GM12878 (cell line): ENCODE results near the gene BARD1. TPM values are rescaled to one million over a fixed set of nuclear protein-coding genes. Genes with fewer than 3 reads are reported as not detected.

Experiments
- BMI1 ChIP-seq: fragments of 450-650 bp; IDR thresholded peaks from 2 replicates; pipeline ENCODE4 v1.6.1; 2016; ENCODE audit warnings: mild to moderate bottlenecking, moderate library complexity, borderline replicate concordance
- BRCA1 ChIP-seq: IDR thresholded peaks from 2 replicates; pipeline ENCODE4 v1.6.1; 2011; ENCODE audit warnings: low read depth, low read length, improper control_type of control experiment
- CEBPB ChIP-seq, 2 experiments: fragments of 150-350 bp in 1 of 2; IDR thresholded peaks; 2 replicates each; pipeline ENCODE4 v1.6.1; 2012 to 2014; ENCODE audit warnings: low read depth in 2 of 2, low read length in 2 of 2, borderline replicate concordance in 1 of 2, inconsistent platforms in 1 of 2
- CHD2 ChIP-seq: IDR thresholded peaks from 2 replicates; pipeline ENCODE4 v1.6.1; 2011; ENCODE audit warnings: low read depth, low read length, improper control_type of control experiment, borderline replicate concordance
- EGR1 ChIP-seq, 2 experiments: IDR thresholded peaks; 1 replicate in 1 of 2; 2 replicates in 1 of 2; pipeline ENCODE4 v1.6.1; 2011 to 2012; ENCODE audit warnings: low read depth in 2 of 2, low read length in 2 of 2, borderline replicate concordance in 1 of 2, mild to moderate bottlenecking in 1 of 2, moderate library complexity in 1 of 2
- ESRRA ChIP-seq: IDR thresholded peaks from 2 replicates; pipeline ENCODE4 v1.6.1; 2012; ENCODE audit warnings: mild to moderate bottlenecking, low read length, improper control_type of control experiment
- HCFC1 ChIP-seq: fragments of 150-350 bp; IDR thresholded peaks from 2 replicates; pipeline ENCODE4 v1.6.1; 2014; ENCODE audit warnings: low read length
- NR2C2 ChIP-seq: IDR thresholded peaks from 2 replicates; pipeline ENCODE4 v1.6.1; 2011; ENCODE audit warnings: borderline replicate concordance, low read depth; ENCODE audit not compliant: control insufficient read depth, insufficient read length
- NR2F1 ChIP-seq: fragments of 450-650 bp; conservative IDR thresholded peaks from 2 replicates; pipeline ENCODE4 v1.6.1; 2017; ENCODE audit warnings: mild to moderate bottlenecking
- PAX5 ChIP-seq: IDR thresholded peaks from 2 replicates; pipeline ENCODE4 v1.6.1; 2011; ENCODE audit warnings: low read depth, low read length, borderline replicate concordance
- POLR2A ChIP-seq: IDR thresholded peaks from 2 replicates; pipeline ENCODE4 v1.6.1; 2011; ENCODE audit warnings: low read depth, mild to moderate bottlenecking, low read length
- POU2F2 ChIP-seq: IDR thresholded peaks from 3 replicates; pipeline ENCODE4 v1.6.1; 2011; ENCODE audit warnings: low read depth, mild to moderate bottlenecking, low read length, borderline replicate concordance
- RAD51 ChIP-seq: fragments of 450-650 bp; IDR thresholded peaks from 2 replicates; pipeline ENCODE4 v1.6.1; 2016; ENCODE audit warnings: moderate library complexity, mild to moderate bottlenecking, inconsistent platforms
- RB1 ChIP-seq: fragments of 450-650 bp; formaldehyde crosslinking; IDR thresholded peaks from 2 replicates; pipeline ENCODE4 v1.6.1; 2017; ENCODE audit warnings: mild to moderate bottlenecking, borderline replicate concordance
- SIX5 ChIP-seq: IDR thresholded peaks from 2 replicates; pipeline ENCODE4 v1.6.1; 2011; ENCODE audit warnings: mild to moderate bottlenecking, low read depth, low read length, moderate library complexity; ENCODE audit not compliant: severe bottlenecking
- TARDBP ChIP-seq: IDR thresholded peaks from 2 replicates; pipeline ENCODE4 v1.6.1; 2016; ENCODE audit warnings: borderline replicate concordance
- TCF12 ChIP-seq: IDR thresholded peaks from 2 replicates; pipeline ENCODE4 v1.6.1; 2011; ENCODE audit warnings: low read depth, mild to moderate bottlenecking, low read length
- polyA plus RNA-seq, 11 experiments: library from polyadenylated mRNA; depleted of rRNA in 4 of 11; unstranded in 6 of 11; stranded (reverse) in 5 of 11; fragments of >200 nt; fragmentation: Nextera tagmentation in 4 of 11; fragmentation: Illumina TruSeq in 1 of 11; extraction: Ambion mirVana in 4 of 11; extraction: Trizol in 1 of 11; gene quantifications; 1 replicate in 1 of 11; 2 replicates in 10 of 11; pipeline versions ENCODE4 v1.2.1 to v1.2.3, GENCODE V29; 2011 to 2016; ENCODE audit warnings: inconsistent platforms in 2 of 11, missing spikeins in 2 of 11, low read depth in 1 of 11
- total RNA-seq, 4 experiments: library from RNA; depleted of rRNA in 3 of 4; stranded (reverse); fragments of >200 nt in 3 of 4; fragmentation: Illumina TruSeq in 1 of 4; extraction: Trizol in 1 of 4; gene quantifications; 2 replicates each; pipeline versions ENCODE4 v1.2.1 to v1.2.3, GENCODE V29; 2013 to 2021
- TF ChIP-seq, protein P1 (sequence below): IDR thresholded peaks from 2 replicates; pipeline ENCODE4 v1.6.1; 2011; ENCODE audit warnings: borderline replicate concordance, low read depth, mild to moderate bottlenecking, moderate library complexity, low read length; ENCODE audit not compliant: insufficient read depth, poor library complexity, severe bottlenecking
- TF ChIP-seq, protein P2 (sequence below): IDR thresholded peaks from 2 replicates; pipeline ENCODE4 v1.6.1; 2012; ENCODE audit warnings: low read length, inconsistent platforms
- TF ChIP-seq, protein P3 (sequence below): fragments of 450-650 bp; IDR thresholded peaks from 2 replicates; pipeline ENCODE4 v1.6.1; 2017; ENCODE audit warnings: mild to moderate bottlenecking, low read depth, inconsistent platforms; ENCODE audit not compliant: poor library complexity, severe bottlenecking
- TF ChIP-seq, protein P4 (sequence below): fragments of 450-650 bp; IDR thresholded peaks from 2 replicates; pipeline ENCODE4 v1.6.1; 2018; ENCODE audit warnings: mild to moderate bottlenecking, low read depth, moderate library complexity; ENCODE audit not compliant: partially characterized antibody

Gene BARD1
- total and polyA plus RNA-seq, 10 of the 15 experiments (the other 5 are each of a cell fraction or from before 2014, with no cell fraction given): 15.3 to 45.7 (median 31.6) TPM

DNA sequence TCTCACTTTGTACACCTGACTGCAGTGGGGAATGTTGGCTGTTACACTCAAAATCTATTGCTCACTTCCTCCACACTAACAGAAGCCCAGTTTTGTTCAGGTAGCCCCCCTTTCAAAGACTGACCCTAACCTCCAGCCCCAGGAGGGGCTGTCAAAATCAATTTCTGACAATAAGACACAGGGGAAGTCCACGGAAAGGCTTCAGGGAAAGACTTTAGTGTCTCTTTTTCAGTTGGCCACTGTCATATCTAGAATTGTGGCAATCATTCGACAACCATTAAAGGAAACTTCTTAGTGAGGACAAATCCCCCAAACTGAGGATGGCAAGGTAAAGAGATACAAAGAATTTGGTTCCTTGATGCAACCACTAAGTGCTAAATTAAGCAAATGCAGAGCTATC is 59.0 kb downstream of the BARD1 start (continued):
- TF ChIP-seq PAX5 (no peak), TCF12 (no peak), RB1 (no peak), RAD51 (no peak), SIX5 (no peak), CHD2 (no peak), HCFC1 (no peak), EGR1 (IDR thresholded peaks at IDR 0.05; ENCODE audit: borderline replicate concordance in 1 of 2, low read depth in 2 of 2, low read length in 2 of 2) (no peak), NR2F1 (no peak), BMI1 (no peak), NR2C2 (no peak), BRCA1 (no peak), TARDBP (no peak), POU2F2 (no peak), ESRRA (no peak), CEBPB (IDR thresholded peaks at IDR 0.05; ENCODE audit: borderline replicate concordance in 1 of 2, low read depth in 2 of 2, low read length in 2 of 2) (0 out of 4 replicates have a peak, but pooled peaks of 1 of the 2 experiments have one; percentile 30), POLR2A (no peak)
- TF ChIP-seq, protein P1, sequence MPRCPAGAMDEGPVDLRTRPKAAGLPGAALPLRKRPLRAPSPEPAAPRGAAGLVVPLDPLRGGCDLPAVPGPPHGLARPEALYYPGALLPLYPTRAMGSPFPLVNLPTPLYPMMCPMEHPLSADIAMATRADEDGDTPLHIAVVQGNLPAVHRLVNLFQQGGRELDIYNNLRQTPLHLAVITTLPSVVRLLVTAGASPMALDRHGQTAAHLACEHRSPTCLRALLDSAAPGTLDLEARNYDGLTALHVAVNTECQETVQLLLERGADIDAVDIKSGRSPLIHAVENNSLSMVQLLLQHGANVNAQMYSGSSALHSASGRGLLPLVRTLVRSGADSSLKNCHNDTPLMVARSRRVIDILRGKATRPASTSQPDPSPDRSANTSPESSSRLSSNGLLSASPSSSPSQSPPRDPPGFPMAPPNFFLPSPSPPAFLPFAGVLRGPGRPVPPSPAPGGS: no peak
- TF ChIP-seq, protein P2, sequence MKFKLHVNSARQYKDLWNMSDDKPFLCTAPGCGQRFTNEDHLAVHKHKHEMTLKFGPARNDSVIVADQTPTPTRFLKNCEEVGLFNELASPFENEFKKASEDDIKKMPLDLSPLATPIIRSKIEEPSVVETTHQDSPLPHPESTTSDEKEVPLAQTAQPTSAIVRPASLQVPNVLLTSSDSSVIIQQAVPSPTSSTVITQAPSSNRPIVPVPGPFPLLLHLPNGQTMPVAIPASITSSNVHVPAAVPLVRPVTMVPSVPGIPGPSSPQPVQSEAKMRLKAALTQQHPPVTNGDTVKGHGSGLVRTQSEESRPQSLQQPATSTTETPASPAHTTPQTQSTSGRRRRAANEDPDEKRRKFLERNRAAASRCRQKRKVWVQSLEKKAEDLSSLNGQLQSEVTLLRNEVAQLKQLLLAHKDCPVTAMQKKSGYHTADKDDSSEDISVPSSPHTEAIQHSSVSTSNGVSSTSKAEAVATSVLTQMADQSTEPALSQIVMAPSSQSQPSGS: peak; percentile 56; the same call in 1 of the 2 replicates
- TF ChIP-seq, protein P3, sequence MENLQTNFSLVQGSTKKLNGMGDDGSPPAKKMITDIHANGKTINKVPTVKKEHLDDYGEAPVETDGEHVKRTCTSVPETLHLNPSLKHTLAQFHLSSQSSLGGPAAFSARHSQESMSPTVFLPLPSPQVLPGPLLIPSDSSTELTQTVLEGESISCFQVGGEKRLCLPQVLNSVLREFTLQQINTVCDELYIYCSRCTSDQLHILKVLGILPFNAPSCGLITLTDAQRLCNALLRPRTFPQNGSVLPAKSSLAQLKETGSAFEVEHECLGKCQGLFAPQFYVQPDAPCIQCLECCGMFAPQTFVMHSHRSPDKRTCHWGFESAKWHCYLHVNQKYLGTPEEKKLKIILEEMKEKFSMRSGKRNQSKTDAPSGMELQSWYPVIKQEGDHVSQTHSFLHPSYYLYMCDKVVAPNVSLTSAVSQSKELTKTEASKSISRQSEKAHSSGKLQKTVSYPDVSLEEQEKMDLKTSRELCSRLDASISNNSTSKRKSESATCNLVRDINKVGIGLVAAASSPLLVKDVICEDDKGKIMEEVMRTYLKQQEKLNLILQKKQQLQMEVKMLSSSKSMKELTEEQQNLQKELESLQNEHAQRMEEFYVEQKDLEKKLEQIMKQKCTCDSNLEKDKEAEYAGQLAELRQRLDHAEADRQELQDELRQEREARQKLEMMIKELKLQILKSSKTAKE: no peak
- TF ChIP-seq, protein P4, sequence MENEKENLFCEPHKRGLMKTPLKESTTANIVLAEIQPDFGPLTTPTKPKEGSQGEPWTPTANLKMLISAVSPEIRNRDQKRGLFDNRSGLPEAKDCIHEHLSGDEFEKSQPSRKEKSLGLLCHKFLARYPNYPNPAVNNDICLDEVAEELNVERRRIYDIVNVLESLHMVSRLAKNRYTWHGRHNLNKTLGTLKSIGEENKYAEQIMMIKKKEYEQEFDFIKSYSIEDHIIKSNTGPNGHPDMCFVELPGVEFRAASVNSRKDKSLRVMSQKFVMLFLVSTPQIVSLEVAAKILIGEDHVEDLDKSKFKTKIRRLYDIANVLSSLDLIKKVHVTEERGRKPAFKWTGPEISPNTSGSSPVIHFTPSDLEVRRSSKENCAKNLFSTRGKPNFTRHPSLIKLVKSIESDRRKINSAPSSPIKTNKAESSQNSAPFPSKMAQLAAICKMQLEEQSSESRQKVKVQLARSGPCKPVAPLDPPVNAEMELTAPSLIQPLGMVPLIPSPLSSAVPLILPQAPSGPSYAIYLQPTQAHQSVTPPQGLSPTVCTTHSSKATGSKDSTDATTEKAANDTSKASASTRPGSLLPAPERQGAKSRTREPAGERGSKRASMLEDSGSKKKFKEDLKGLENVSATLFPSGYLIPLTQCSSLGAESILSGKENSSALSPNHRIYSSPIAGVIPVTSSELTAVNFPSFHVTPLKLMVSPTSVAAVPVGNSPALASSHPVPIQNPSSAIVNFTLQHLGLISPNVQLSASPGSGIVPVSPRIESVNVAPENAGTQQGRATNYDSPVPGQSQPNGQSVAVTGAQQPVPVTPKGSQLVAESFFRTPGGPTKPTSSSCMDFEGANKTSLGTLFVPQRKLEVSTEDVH: no peak
